WERI-Rb-1 (cell line): ENCODE results near the gene PRPF6.
A peak's percentile ranks its signal among the peaks of the same experiment; 100 is the strongest.

Source experiments
- DNase-seq: peaks from one replicate; pipeline ENCODE4 v3.0.0-alpha.2; 2020
- H3K27ac ChIP-seq: fragments of 250-450 bp; sonication (Bioruptor Pico); 2 replicates; pipeline ENCODE4 v1.5.1; 2020; ENCODE audit warnings: mild to moderate bottlenecking, moderate library complexity
- H3K27me3 ChIP-seq: fragments of 250-450 bp; sonication (Bioruptor Pico); 2 replicates; pipeline ENCODE4 v1.5.1; 2021; ENCODE audit warnings: mild to moderate bottlenecking, low read depth, moderate library complexity; ENCODE audit not compliant: insufficient read depth, severe bottlenecking
- H3K36me3 ChIP-seq: fragments of 250-450 bp; sonication (Bioruptor Pico); 2 replicates; pipeline ENCODE4 v1.5.1; 2020; ENCODE audit warnings: mild to moderate bottlenecking, moderate library complexity
- H3K4me3 ChIP-seq: 2 replicates; pipeline ENCODE4 v1.5.1; 2011; ENCODE audit warnings: low read depth, mild to moderate bottlenecking, control low read depth, low read length
- H3K9me3 ChIP-seq: fragments of 250-450 bp; sonication (Bioruptor Pico); 2 replicates; pipeline ENCODE4 v1.5.1; 2021; ENCODE audit warnings: mild to moderate bottlenecking, moderate library complexity; ENCODE audit not compliant: severe bottlenecking
- CTCF ChIP-seq: IDR thresholded peaks from 2 replicates; pipeline ENCODE4 v1.5.1; 2011; ENCODE audit warnings: low read depth, mild to moderate bottlenecking, control low read depth, inconsistent platforms, low read length

The PRPF6 gene

GRCh38 chr20:63945031-63945658 is 35.8 kb upstream of the PRPF6 start:
- Histone ChIP-seq H3K27ac (no peak overlapping the region), H3K36me3 (peaks cover 8% of the 10 kb centered on the region)

GRCh38 chr20:63945921-63946920 is 34.7 kb upstream of the PRPF6 start:
- no peaks in the 10 kb centered on the region for H3K27me3 ChIP-seq
- no peak overlapping the region for H3K4me3 ChIP-seq
- peaks cover 2% of the 10 kb centered on the region; the same call in 1 of the 2 replicates for H3K36me3 ChIP-seq
- H3K9me3 ChIP-seq = no peaks in the 10 kb centered on the region
- H3K27ac ChIP-seq = no peak overlapping the region
- no peak for TF ChIP-seq CTCF
- no peak for DNase-seq

More at GRCh38 chr20:63945031-63945658, 35.8 kb upstream of the PRPF6 start:
- no peak overlapping the region for H3K4me3 ChIP-seq
- TF ChIP-seq CTCF = no peak
- H3K27me3 ChIP-seq = no peaks in the 10 kb centered on the region
- no peaks in the 10 kb centered on the region for H3K9me3 ChIP-seq
- no peak for DNase-seq

GRCh38 chr20:63946986-63947637 is 33.8 kb upstream of the PRPF6 start:
- Histone ChIP-seq H3K9me3 (no peaks in the 10 kb centered on the region), H3K36me3 (peaks cover 2% of the 10 kb centered on the region; the same call in 1 of the 2 replicates), H3K27ac (no peak overlapping the region), H3K27me3 (no peaks in the 10 kb centered on the region), H3K4me3 (no peak overlapping the region)
- TF ChIP-seq CTCF = no peak
- no peak for DNase-seq

- no peaks in the 10 kb centered on the region for H3K27me3 ChIP-seq
- no peak for TF ChIP-seq CTCF
- no peaks in the 10 kb centered on the region for H3K9me3 ChIP-seq
- peaks cover 2% of the 10 kb centered on the region; the same call in 1 of the 2 replicates for H3K36me3 ChIP-seq
- no peak overlapping the region for H3K4me3 ChIP-seq
- H3K27ac ChIP-seq = no peak overlapping the region
- DNase-seq = no peak
These were observed 33.1 kb upstream of the PRPF6 start for GRCh38 chr20:63947638-63948456.

GRCh38 chr20:63950701-63951397 is 30.1 kb upstream of the PRPF6 start:
- H3K9me3 ChIP-seq = no peaks in the 10 kb centered on the region
- no peaks in the 10 kb centered on the region for H3K27me3 ChIP-seq
- no peaks in the 10 kb centered on the region for H3K36me3 ChIP-seq
- H3K4me3 ChIP-seq = peak overlapping the region; percentile 19; the same call in 1 of the 2 replicates
- DNase-seq = peak; percentile 77
- no peak for TF ChIP-seq CTCF
- peak overlapping the region; percentile 60 for H3K27ac ChIP-seq
